Skin epidermis (tissue), 12 donors: ENCODE measurements around the gene NAIF1.
A peak's percentile ranks its signal among the peaks of the same experiment; 100 is the strongest.
"Not testable (repeated sequence)": the region's sequence is repeated elsewhere in the genome, so short reads cannot be mapped to it uniquely, and the experiment has no call there.

ENCODE experiments used
- H3K27ac ChIP-seq, 21 experiments: fragments of 200-600 bp; sonication (generic) in 11 of 21; one replicate each; pipeline ENCODE4 v1.5.0; 2020; ENCODE audit warnings: mild to moderate bottlenecking in 3 of 21, inconsistent platforms in 2 of 21, moderate library complexity in 2 of 21
- H3K4me3 ChIP-seq, 7 experiments: fragments of 200-600 bp; sonication (generic) in 2 of 7; one replicate each; pipeline ENCODE4 v1.5.0; 2020; ENCODE audit warnings: inconsistent platforms in 2 of 7, mild to moderate bottlenecking in 2 of 7, moderate library complexity in 1 of 7

NAIF1 gene

GRCh38 chr9:128066713-128067644, at the start of gene NAIF1:
Gene NAIF1, minus strand, starts transcription at chr9:128067320. Its CDS starts 219 bp downstream, at chr9:128067101.
- peak within 1 kb of the TSS; percentile 84 to 99 (median 96) for H3K27ac ChIP-seq
- H3K4me3 ChIP-seq: peak within 1 kb of the TSS; percentile 66 to 97 (median 94)

- no peak overlapping the region for H3K27ac ChIP-seq
- H3K4me3 ChIP-seq: no peak overlapping the region
Observed at GRCh38 chr9:128116104-128117083, 49.3 kb upstream of the NAIF1 start.

GRCh38 chr9:128115187-128116103, 48.3 kb upstream of the NAIF1 start:
- peak overlapping the region in 1 of 21 experiments; percentile 51 for H3K27ac ChIP-seq
- H3K4me3 ChIP-seq: no peak overlapping the region

- Histone ChIP-seq H3K27ac (peak overlapping the region in 1 of 21 experiments; percentile 51), H3K4me3 (no peak overlapping the region)
Observed at GRCh38 chr9:128114326-128115186, 47.4 kb upstream of the NAIF1 start.

GRCh38 chr9:128113526-128114325, 46.6 kb upstream of the NAIF1 start:
- peak overlapping the region in 1 of 21 experiments; percentile 51 for H3K27ac ChIP-seq

GRCh38 chr9:128111726-128112125, 44.6 kb upstream of the NAIF1 start:
- H3K27ac ChIP-seq, H3K4me3 ChIP-seq: not testable (repeated sequence)

More at GRCh38 chr9:128113526-128114325, 46.6 kb upstream of the NAIF1 start:
- no peak overlapping the region for H3K4me3 ChIP-seq

GRCh38 chr9:128109050-128109709, 42.1 kb upstream of the NAIF1 start:
- H3K27ac ChIP-seq: no peak overlapping the region
- no peak overlapping the region for H3K4me3 ChIP-seq

- no peak overlapping the region for H3K27ac ChIP-seq
- H3K4me3 ChIP-seq: no peak overlapping the region
Observed at GRCh38 chr9:128108269-128109049, 41.3 kb upstream of the NAIF1 start.

- no peak overlapping the region for H3K4me3 ChIP-seq
- H3K27ac ChIP-seq: no peak overlapping the region
Observed at GRCh38 chr9:128107468-128108268, 40.5 kb upstream of the NAIF1 start.

- no peak overlapping the region for H3K27ac ChIP-seq
- no peak overlapping the region for H3K4me3 ChIP-seq
Observed at GRCh38 chr9:128106940-128107467, 39.9 kb upstream of the NAIF1 start.

GRCh38 chr9:128106181-128106939, 39.2 kb upstream of the NAIF1 start:
- H3K4me3 ChIP-seq: no peak overlapping the region
- H3K27ac ChIP-seq: no peak overlapping the region

- H3K27ac ChIP-seq: peak overlapping the region in 1 of 21 experiments; percentile 3
- no peak overlapping the region for H3K4me3 ChIP-seq
Observed at GRCh38 chr9:128105538-128106175, 38.5 kb upstream of the NAIF1 start.

GRCh38 chr9:128104171-128104618, 37.1 kb upstream of the NAIF1 start:
- Histone ChIP-seq H3K27ac (peak overlapping the region in 5 of 21 experiments; percentile 1 to 74 (median 28)), H3K4me3 (no peak overlapping the region)

- H3K27ac ChIP-seq: peak overlapping the region in 2 of 21 experiments; percentile 1 to 22
- no peak overlapping the region for H3K4me3 ChIP-seq
Observed at GRCh38 chr9:128103589-128103962, 36.5 kb upstream of the NAIF1 start.
